AG08396 (cell line): ENCODE measurements around the gene MAX.
A peak's percentile ranks its signal among the peaks of the same experiment; 100 is the strongest.

Source experiments
- DNase-seq: peaks from one replicate; pipeline ENCODE4 v3.0.0; 2012; ENCODE audit warnings: low spot score, mixed read lengths

The MAX gene

DNA sequence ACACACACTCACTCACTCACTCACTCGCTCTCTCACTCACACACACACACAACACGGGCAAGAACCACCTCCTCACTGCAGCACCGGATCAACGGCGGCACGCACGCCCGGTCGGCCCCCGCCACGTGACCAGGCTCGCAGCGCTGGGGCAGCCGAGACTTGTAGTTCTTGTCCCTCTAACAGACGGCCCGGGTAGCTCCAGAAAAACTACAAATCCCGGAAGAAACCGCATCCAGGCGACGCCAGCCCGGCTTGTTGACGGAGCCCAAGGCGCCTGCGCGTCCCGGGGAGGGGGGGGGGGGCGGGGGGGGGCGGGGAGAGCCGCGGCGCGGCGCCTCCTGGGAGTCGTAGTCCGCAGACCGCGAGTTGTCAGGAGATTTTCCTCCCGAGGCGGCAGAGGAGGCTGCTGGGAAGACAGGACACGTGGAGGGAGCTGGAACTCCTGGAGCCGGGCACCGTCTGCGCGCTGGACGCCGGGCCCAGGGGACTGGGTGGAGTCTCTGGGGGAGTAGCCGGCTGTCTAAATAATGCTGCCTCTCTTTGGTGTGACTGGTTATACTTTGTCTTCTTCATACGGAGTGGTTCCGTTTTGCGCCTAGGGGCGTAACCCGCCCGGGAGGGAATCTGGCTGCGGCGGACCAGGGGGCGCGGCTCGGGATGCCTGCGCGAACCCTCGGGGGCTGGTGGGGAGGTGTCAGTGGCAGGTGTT, at the start of gene MAX:
TSS of gene MAX (minus strand) at position 77 of the 709 bp plus-strand sequence. CDS start 178 bp downstream, outside the sequence.
- DNase-seq: peak; percentile 99

DNA sequence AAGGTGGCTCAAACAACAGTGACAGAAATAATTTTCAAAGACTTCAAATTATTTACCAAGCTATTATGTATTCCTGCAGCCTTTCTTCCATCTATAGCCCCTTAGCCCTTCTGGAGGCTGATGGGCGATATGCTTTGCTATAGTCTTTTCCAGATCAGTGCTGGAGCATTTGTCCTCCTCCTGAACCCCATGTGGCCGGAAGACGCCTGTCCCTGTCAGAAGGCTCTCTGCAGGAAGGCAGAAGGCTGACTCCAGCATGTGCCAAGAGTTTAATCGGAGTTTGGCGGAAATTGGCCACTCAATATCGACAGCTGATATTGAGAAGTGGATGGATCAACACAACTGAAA, 49.3 kb upstream of the MAX start:
- DNase-seq: no peak

- DNase-seq: no peak
These were observed 48.7 kb upstream of the MAX start for GRCh38 chr14:65150898-65151608.

- no peak for DNase-seq
These were observed 46.8 kb upstream of the MAX start for GRCh38 chr14:65149116-65149515.

DNA sequence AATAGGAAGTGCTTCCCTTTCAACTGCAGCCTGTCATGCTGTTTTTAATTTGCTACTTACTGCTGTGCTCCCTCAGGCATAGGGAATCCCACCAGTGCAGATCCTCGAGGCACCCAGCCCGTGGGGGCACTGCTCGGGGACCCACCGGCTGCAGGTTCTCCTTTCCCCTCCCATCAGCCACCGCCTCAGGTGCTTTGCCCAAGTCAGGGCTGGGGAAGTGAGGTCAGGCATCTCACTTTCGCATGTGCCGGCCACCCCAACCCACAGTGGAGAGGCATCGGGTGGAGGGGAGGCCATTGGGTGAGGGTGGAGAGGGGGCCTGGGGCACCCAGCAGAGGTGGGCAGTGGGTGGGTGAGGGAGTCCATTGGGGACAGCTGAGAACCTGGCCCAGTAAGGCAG, 41.9 kb upstream of the MAX start:
- no peak for DNase-seq

- DNase-seq: no peak
These were observed 40.8 kb upstream of the MAX start for GRCh38 chr14:65142914-65143625.

GRCh38 chr14:65142429-65142828, 40.1 kb upstream of the MAX start:
- no peak for DNase-seq

DNA sequence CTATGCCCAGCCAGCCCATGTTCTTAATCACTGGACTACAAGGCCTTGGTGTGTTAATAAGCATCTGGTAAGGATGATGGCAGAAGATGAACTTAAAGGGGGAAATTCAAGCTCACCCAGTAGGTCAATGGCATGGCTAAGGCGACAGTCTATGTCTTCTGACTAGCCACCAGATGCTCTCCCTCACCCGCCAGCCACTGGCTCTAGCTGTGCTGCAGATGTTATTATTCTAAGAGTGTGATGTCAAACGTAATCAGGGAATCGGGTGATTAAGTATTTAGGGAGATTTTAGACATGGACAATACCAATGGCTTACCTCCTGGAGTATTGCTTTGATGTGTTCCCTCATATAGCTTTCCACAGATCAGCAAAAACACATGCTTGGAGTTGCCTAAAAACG, 39.2 kb upstream of the MAX start:
- no peak for DNase-seq

DNA sequence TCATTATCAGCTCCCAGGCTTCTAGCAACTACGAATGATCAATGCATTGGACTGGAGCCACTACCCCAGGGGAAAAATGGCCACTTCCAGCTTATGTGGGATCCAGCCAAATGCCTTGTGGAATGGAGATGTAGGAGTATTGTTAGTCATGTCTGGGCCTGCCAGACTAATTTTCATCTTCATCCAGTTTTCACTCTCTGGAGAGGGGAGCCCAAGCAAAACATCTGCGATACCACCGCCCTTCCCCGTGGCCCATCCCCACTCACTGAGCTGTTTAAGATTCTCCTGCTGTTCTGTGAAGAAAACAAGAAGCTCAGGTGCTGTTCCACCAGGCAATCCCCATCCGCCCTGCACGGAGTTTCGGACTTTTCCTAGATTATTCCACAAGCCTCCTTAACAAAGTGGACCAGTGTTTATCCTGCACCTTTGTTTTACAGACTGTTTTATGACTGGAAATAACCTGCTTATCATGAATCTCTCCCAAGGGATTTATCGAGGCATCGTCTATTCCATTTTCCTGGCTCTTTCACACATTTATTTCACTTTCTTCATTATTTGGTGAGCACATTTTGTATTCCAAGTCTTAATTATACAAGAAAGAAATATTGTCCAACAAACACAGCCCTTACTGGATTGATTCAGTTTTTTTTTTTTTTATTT, 35.5 kb upstream of the MAX start:
- no peak for DNase-seq

GRCh38 chr14:65134651-65135579, 32.6 kb upstream of the MAX start:
- DNase-seq: no peak

DNA sequence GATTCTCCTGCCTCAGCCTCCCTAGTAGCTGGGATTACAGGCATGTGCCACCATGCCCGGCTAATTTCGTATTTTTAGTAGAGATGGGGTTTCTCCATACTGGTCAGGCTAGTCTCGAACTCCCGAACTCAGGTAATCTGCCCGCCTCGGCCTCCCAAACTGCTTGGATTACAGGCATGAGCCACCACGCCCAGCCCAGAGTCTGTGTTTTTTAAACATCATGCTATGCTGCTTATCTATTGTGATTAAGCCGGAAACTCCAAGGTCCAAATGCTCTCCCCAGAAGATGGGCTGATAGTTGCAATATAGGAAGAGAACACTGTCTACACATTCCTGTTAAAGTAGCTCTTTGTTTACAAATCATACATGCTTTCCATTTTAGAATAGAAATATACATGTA, 30.5 kb upstream of the MAX start:
- DNase-seq: no peak

DNA sequence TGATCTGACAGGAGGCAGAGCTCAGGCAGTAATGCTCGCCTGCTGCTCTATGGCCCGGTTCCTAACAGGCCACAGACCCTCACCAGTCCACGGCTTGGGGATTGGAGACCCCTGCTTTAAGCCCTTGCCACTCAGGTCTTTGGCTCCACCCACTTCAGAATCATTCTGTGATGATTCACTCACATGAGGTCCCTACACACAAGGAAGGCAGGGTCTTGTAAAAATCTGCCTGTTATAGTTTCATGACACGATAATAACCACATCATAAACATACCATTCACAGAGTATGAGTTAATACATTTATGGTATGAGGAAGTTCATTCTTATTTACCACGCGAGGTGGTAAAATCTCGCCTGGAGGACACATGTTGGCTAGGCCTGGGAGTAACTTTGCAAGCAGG, 29.0 kb upstream of the MAX start:
- peak; percentile 19 for DNase-seq

GRCh38 chr14:65128096-65128495, 25.8 kb upstream of the MAX start:
- no peak for DNase-seq

DNA sequence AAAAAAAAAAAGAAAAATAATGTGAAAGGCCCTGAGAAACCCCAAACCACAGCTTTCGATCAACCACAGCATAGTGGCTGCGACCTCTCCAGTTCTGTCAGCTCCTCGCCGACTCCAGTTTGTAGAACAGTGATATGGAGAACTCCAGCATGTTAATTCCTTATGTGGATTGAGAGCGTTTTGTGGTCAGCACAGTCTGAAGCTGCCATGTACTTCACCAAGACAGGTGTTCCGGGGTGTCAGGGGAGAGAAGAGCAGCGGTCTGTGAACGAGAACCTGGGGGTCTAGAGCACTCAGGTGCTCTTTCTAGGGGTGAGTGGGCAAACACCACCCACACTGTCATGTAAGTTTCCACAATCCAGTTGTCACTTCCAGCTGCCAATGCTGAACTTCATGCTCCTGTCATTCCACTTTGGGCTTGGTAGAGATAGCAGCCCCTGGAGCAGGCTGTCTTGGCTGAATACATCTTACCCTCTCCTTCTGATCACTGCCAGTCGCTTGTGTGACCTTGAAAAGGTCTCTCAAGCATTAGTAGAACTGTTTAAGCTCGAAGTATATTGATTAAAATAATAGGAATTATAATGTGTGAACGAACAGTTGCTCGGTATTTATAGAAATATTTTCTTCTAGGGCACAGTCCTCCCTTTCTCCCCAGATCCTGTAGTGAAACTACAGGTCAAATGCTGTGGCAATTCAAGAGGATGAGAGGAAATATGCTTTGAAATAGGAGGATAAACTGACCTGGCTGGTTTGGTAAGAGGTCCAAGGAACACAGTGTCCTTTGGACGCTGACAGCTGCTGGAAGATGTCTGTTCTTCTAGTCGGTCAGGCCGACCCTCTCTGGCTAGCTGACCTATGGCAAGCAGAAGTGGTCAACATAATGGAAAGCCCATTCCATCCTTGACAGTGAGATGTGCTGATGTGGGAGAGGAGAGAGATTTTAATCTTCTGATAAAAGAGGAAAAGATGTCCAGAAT, 15.7 kb upstream of the MAX start:
- no peak for DNase-seq

DNA sequence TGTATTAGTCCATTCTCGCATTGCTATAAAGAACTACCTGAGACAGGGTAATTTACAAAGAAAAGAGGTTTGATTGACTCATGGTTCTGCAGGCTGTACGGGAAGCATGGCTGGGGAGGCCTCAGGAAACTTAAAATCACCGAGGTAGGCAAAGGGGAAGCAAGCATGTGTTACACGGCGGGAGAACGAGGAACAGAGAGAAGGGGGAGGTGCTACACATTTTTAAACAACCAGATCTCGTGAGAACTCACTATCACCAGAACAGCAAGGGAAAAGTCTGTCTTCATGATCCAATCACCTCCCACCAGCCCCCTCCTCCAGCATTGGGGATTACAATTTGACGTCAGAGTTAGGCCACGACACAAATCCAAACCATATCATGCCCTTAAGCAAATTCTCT, 13.3 kb upstream of the MAX start:
- DNase-seq: no peak

GRCh38 chr14:65110525-65110924, 8.2 kb upstream of the MAX start:
- no peak for DNase-seq

GRCh38 chr14:65109357-65109756, 7.0 kb upstream of the MAX start:
- no peak for DNase-seq

DNA sequence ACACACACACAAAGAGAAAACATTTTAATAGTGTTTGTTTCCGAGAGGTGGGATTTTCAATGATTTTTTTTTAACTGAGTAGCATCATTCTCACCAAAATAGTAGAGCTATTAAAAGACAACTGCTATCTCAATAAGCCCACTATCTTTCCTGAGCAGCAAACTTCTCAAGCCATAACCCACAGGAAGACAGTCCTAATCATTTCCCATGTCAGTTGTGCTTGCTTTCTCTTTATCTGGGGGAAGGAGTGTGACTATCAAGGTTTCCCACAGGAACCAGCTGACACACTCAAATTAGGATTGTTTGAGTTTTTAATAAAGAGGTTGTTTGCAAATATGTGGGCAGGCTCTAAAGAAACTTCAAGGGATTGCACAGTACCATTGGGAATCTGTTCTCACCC, 4.9 kb upstream of the MAX start:
- no peak for DNase-seq

GRCh38 chr14:65106736-65107135, 4.4 kb upstream of the MAX start:
- no peak for DNase-seq

DNA sequence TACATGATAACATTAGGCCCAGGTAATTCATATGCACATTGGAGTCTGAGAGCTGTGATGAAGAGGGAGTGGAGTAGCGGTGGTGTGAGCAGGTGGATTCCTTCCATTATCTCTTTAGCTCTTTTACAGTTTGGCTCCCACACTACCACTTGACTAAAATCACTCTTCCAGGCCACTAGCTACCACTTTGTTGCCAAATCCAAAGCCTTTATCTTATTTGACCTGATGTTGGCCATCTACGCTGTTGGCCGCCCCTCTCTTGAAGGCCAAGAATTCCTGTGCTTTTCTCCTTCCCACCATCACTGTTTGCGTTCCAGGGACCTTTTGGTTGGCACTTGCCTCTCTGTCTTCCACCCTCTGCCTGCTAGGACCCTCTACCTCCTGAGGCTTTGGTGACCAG, 4.0 kb upstream of the MAX start:
- no peak for DNase-seq
